HepG2 (cell line): Measurements from ENCODE around the gene JMJD6. TPM values are rescaled to one million over a fixed set of nuclear protein-coding genes. Genes with fewer than 3 reads are reported as not detected.

Experiments used
- ATAC-seq: fragments of 200-7000 bp; cut with Tn5 transposase; 3 replicates; pipeline ENCODE4 v1.9.1; 2020; ENCODE audit warnings: mild to moderate bottlenecking, moderate library complexity
- BruUV-seq: library from RNA; stranded (reverse); fragments of 400-500 nt; replicated peaks from 2 replicates; lab custom pipeline; 2021; lab: Mats Ljungman, UMichigan
- CTCF ChIA-PET: fragments of 300-600 bp; formaldehyde crosslinking; extraction: SDS; loops from one replicate; lab custom pipeline; 2021; ENCODE audit warnings: low total read pairs, inconsistent platforms, low intra/inter-chr PET ratio; lab: Yijun Ruan, JAX
- POLR2A ChIA-PET: fragments of 350-600 bp; sonication (Branson Sonifier 250); formaldehyde crosslinking; loops from one replicate; lab custom pipeline; 2020; ENCODE audit warnings: antibody characterized with exemption, inconsistent platforms; lab: Yijun Ruan, JAX
- DNase-seq: peaks from one replicate; pipeline ENCODE4 v3.0.0-alpha.2; 2015; ENCODE audit warnings: low spot score
- FAIRE-seq: peaks from 3 replicates; lab custom pipeline; 2011; peaks lifted over from hg19 to GRCh38; lab: Jason Lieb, UNC
- H2AFZ ChIP-seq: one replicate; pipeline ENCODE4 v1.6.1; 2011; ENCODE audit warnings: low read length, inconsistent platforms
- H3K27ac ChIP-seq: fragments of 300-600 bp; 3 replicates; pipeline ENCODE4 v1.8.0; 2011; ENCODE audit warnings: mixed run types, mild to moderate bottlenecking, mixed read lengths, low read length, inconsistent platforms; ENCODE audit not compliant: insufficient read depth; ENCODE audit errors: extremely low read length
- H3K27me3 ChIP-seq, 2 experiments: fragments of 200-600 bp in 1 of 2; 2 replicates in 1 of 2; 3 replicates in 1 of 2; pipeline versions ENCODE4 v1.6.0 to v1.8.0; 2011; ENCODE audit warnings: low read length in 2 of 2, mild to moderate bottlenecking in 2 of 2, moderate library complexity in 2 of 2, inconsistent platforms in 1 of 2; ENCODE audit not compliant: insufficient read depth in 2 of 2, control insufficient read depth in 1 of 2
- H3K36me3 ChIP-seq, 2 experiments: fragments of 200-600 bp in 1 of 2; replicated peaks in 1 of 2; 2 replicates in 1 of 2; 3 replicates in 1 of 2; pipeline versions ENCODE4 v1.5.1 to v1.8.0; 2011; ENCODE audit warnings: low read length in 2 of 2, inconsistent platforms in 1 of 2; ENCODE audit not compliant: insufficient read depth in 2 of 2, control insufficient read depth in 1 of 2
- H3K4me1 ChIP-seq: 2 replicates; pipeline ENCODE4 v1.5.1; 2012; ENCODE audit warnings: low read length, inconsistent platforms; ENCODE audit not compliant: insufficient read depth
- H3K4me2 ChIP-seq: 2 replicates; pipeline ENCODE4 v1.6.0; 2011; ENCODE audit warnings: low read depth, low read length, inconsistent platforms
- H3K4me3 ChIP-seq, 3 experiments: fragments of 200-600 bp in 1 of 3; sonication (generic), shearing (Covaris generic) in 1 of 3; replicated peaks in 1 of 3; 2 replicates each; pipeline ENCODE4 v1.5.1; 2011 to 2016; ENCODE audit warnings: low read length in 3 of 3, inconsistent platforms in 2 of 3, low read depth in 2 of 3, mild to moderate bottlenecking in 2 of 3, control low read depth in 1 of 3, mixed read lengths in 1 of 3; ENCODE audit not compliant: insufficient read depth in 1 of 3
- H3K79me2 ChIP-seq: one replicate; pipeline ENCODE4 v1.6.1; 2011; ENCODE audit warnings: low read length, inconsistent platforms; ENCODE audit not compliant: insufficient read depth
- H3K9ac ChIP-seq: 2 replicates; pipeline ENCODE4 v1.6.0; 2011; ENCODE audit warnings: mild to moderate bottlenecking, low read depth, low read length, inconsistent platforms; ENCODE audit not compliant: insufficient read depth
- H3K9me3 ChIP-seq: 2 replicates; pipeline ENCODE4 v1.5.1; 2012; ENCODE audit warnings: mild to moderate bottlenecking, low read length
- H4K20me1 ChIP-seq: 2 replicates; pipeline ENCODE4 v1.6.0; 2011; ENCODE audit warnings: inconsistent platforms, mild to moderate bottlenecking, low read length, moderate library complexity; ENCODE audit not compliant: insufficient read depth
- FLYWCH1 ChIP-seq: sonication (generic); formaldehyde crosslinking; IDR thresholded peaks from 2 replicates; pipeline ENCODE4 v1.8.1; 2023; ENCODE audit warnings: mild to moderate bottlenecking, missing genetic modification reagents
- WGBS: methylation state at CpG from one replicate; pipeline ENCODE4 v1.1.6; 2017; ENCODE audit warnings: low lambda C conversion rate; 5-methylcytosine and 5-hydroxymethylcytosine counted together
- in situ Hi-C: cut with HindIII; loops from 2 replicates; pipeline ENCODE4 v1.10.0; 2017; ENCODE audit warnings: low pct_unique_long_range_greater_than_20kb; ENCODE audit not compliant: extremely low pct_ligation_motif_present
- intact Hi-C: fragments of 100-400 bp; cut with micrococcal nuclease; formaldehyde crosslinking; loops from one replicate; pipeline ENCODE4 v1.10.0; 2022; ENCODE audit not compliant: unreplicated experiment
- polyA plus RNA-seq, 8 experiments: library from polyadenylated mRNA; depleted of rRNA in 3 of 8; stranded (reverse) in 7 of 8; unstranded in 1 of 8; fragments of >200 nt; fragmentation: Illumina TruSeq in 4 of 8; extraction: Trizol in 4 of 8; gene quantifications; 2 replicates each; pipeline versions ENCODE4 v1.2.1 to v1.2.3, GENCODE V29; 2011 to 2016; ENCODE audit warnings: low read depth in 4 of 8, missing spikeins in 1 of 8, mixed read lengths in 1 of 8; ENCODE audit not compliant: insufficient read depth in 1 of 8
- total RNA-seq, 5 experiments: library from RNA; depleted of rRNA; stranded (reverse); fragments of >200 nt; fragmentation: Illumina TruSeq; extraction: Trizol; gene quantifications; 2 replicates each; pipeline ENCODE4 v1.2.3, GENCODE V29; 2016; ENCODE audit warnings: low read depth in 1 of 5
- TF ChIP-seq, protein P1 (sequence below): sonication (generic); formaldehyde crosslinking; IDR thresholded peaks from 2 replicates; pipeline ENCODE4 v1.5.1; 2020; ENCODE audit warnings: mild to moderate bottlenecking, missing genetic modification reagents, moderate library complexity
- TF ChIP-seq, protein P2 (sequence below): conservative IDR thresholded peaks from 2 replicates; pipeline ENCODE4 v1.6.1; 2018; ENCODE audit warnings: missing genetic modification reagents

The JMJD6 gene
- total and polyA plus RNA-seq, 2 of the 13 experiments (the other 11 are each of a cell fraction or from before 2014, with no cell fraction given): 33.6 to 41.0 TPM

DNA sequence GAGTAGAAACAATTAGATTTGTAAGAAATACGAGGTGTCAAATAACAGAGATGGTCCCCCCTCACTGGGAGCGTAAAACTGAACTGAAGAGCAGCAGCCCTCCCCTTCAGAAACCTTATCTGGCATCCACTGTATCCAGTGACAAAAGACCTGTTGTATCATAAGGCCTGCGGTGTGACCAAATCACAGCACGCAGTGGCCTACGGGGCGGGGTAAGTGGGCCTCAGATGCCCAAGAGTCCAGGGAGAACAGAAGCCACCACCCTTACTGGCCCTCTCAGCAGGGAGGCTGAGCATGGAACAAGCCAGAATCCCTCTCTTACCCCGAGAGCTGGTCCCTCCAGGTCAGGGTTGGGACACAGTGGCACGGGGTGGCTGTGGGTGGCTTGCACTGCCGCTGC lies 5.5 kb downstream of the JMJD6 start:
- in situ Hi-C loops (no loop called here), intact Hi-C loops (no loop called here)
- Histone ChIP-seq H3K27ac (no peak overlapping the region), H3K9me3 (no peaks in the 10 kb centered on the region), H4K20me1 (peaks cover 3% of the 10 kb centered on the region), H3K4me2 (no peak overlapping the region), H3K79me2 (peaks cover 33% of the 10 kb centered on the region), H2AFZ (no peak overlapping the region), H3K9ac (no peak overlapping the region), H3K4me3 (no peak overlapping the region), H3K27me3 (no peaks in the 10 kb centered on the region), H3K4me1 (peaks cover 41% of the 10 kb centered on the region)
- no TSS peak for BruUV-seq
- ChIA-PET CTCF (no interaction called here), POLR2A (no interaction called here)
- no peak for ATAC-seq
- FAIRE-seq: no peak
- no peak for DNase-seq
- TF ChIP-seq, protein P1, sequence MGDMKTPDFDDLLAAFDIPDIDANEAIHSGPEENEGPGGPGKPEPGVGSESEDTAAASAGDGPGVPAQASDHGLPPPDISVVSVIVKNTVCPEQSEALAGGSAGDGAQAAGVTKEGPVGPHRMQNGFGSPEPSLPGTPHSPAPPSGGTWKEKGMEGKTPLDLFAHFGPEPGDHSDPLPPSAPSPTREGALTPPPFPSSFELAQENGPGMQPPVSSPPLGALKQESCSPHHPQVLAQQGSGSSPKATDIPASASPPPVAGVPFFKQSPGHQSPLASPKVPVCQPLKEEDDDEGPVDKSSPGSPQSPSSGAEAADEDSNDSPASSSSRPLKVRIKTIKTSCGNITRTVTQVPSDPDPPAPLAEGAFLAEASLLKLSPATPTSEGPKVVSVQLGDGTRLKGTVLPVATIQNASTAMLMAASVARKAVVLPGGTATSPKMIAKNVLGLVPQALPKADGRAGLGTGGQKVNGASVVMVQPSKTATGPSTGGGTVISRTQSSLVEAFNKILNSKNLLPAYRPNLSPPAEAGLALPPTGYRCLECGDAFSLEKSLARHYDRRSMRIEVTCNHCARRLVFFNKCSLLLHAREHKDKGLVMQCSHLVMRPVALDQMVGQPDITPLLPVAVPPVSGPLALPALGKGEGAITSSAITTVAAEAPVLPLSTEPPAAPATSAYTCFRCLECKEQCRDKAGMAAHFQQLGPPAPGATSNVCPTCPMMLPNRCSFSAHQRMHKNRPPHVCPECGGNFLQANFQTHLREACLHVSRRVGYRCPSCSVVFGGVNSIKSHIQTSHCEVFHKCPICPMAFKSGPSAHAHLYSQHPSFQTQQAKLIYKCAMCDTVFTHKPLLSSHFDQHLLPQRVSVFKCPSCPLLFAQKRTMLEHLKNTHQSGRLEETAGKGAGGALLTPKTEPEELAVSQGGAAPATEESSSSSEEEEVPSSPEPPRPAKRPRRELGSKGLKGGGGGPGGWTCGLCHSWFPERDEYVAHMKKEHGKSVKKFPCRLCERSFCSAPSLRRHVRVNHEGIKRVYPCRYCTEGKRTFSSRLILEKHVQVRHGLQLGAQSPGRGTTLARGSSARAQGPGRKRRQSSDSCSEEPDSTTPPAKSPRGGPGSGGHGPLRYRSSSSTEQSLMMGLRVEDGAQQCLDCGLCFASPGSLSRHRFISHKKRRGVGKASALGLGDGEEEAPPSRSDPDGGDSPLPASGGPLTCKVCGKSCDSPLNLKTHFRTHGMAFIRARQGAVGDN (CRISPR knock-in tag): peak; percentile 22; the same call in 1 of the 2 replicates
- no peak for TF ChIP-seq FLYWCH1
- TF ChIP-seq, all 625 proteins: peak for 1
- H3K36me3 ChIP-seq: peaks cover 39 to 80% of the 10 kb centered on the region in 2 experiments
- WGBS: 96% methylated on average over 9 of the region's 9 CpGs

DNA sequence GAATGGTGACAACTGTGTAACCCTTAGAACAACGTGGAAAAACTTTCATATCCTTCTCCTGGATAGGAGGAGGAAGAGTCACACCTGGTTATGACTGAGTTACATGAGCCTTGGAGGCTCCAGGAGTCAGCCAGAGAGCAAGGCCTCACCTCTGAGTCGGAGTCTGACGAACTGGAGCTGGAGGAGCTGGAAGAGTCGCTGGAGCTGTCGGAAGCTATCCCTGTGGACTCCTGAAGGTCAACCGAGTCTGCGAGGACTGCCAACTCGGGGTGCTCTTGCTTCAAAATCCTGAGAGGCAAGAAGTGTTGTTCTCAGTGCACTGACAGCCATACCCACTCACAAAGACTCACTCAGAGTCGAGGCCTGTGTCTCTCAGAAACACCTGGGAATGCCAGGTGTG lies 6.2 kb downstream of the JMJD6 start:
- peaks cover 39 to 87% of the 10 kb centered on the region in 2 experiments for H3K36me3 ChIP-seq
- H3K4me3 ChIP-seq: no peak overlapping the region
- 96% methylated on average over 9 of the region's 9 CpGs for WGBS
- ChIA-PET CTCF (no interaction called here), POLR2A (interaction anchor here (2.3 kb wide), 1 partner anchor 13 kb away, joined by 8 read pairs; no protein-coding TSS in a partner anchor)
- no peaks in the 10 kb centered on the region for H3K27me3 ChIP-seq
- no peak overlapping the region for H3K9ac ChIP-seq
- intact Hi-C loops: no loop called here
- H3K79me2 ChIP-seq: peaks cover 26% of the 10 kb centered on the region
- FAIRE-seq (no peak), DNase-seq (no peak), ATAC-seq (no peak)
- no peaks in the 10 kb centered on the region for H3K9me3 ChIP-seq
- peaks cover 39% of the 10 kb centered on the region for H3K4me1 ChIP-seq
- H3K27ac ChIP-seq: no peak overlapping the region
- TF ChIP-seq, protein P2, sequence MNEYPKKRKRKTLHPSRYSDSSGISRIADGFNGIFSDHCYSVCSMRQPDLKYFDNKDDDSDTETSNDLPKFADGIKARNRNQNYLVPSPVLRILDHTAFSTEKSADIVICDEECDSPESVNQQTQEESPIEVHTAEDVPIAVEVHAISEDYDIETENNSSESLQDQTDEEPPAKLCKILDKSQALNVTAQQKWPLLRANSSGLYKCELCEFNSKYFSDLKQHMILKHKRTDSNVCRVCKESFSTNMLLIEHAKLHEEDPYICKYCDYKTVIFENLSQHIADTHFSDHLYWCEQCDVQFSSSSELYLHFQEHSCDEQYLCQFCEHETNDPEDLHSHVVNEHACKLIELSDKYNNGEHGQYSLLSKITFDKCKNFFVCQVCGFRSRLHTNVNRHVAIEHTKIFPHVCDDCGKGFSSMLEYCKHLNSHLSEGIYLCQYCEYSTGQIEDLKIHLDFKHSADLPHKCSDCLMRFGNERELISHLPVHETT: no peak
- H3K4me2 ChIP-seq: no peak overlapping the region
- in situ Hi-C loops: no loop called here
- H4K20me1 ChIP-seq: peaks cover 3% of the 10 kb centered on the region; the same call in 1 of the 2 replicates
- no TSS peak for BruUV-seq
- no peak overlapping the region for H2AFZ ChIP-seq
